Fibroblast of the aortic adventitia (primary cell): ENCODE data around the gene ST3GAL3. TPM values are rescaled to one million over a fixed set of nuclear protein-coding genes. Genes with fewer than 3 reads are reported as not detected.
A peak's percentile ranks its signal among the peaks of the same experiment; 100 is the strongest.
"Not testable (repeated sequence)": the region's sequence is repeated elsewhere in the genome, so short reads cannot be mapped to it uniquely, and the experiment has no call there.

Source experiments
- DNase-seq: peaks from one replicate; pipeline ENCODE4 v3.0.0-alpha.2; 2010; ENCODE audit warnings: low read depth
- H3K4me3 ChIP-seq: 2 replicates; pipeline ENCODE4 v1.5.1; 2011; ENCODE audit warnings: low read depth, mild to moderate bottlenecking, control low read depth, low read length, moderate library complexity
- CTCF ChIP-seq: IDR thresholded peaks from 2 replicates; pipeline ENCODE4 v1.5.1; 2011; ENCODE audit warnings: mild to moderate bottlenecking, low read length, control low read depth, inconsistent platforms; ENCODE audit not compliant: insufficient read depth
- total RNA-seq: library from RNA; depleted of rRNA; stranded (reverse); fragments of >200 nt; gene quantifications from 2 replicates; pipeline ENCODE4 v1.2.3, GENCODE V29; 2012; ENCODE audit warnings: low replicate concordance

ST3GAL3 gene
- total RNA-seq, 1 donor: 24.0 TPM

DNA sequence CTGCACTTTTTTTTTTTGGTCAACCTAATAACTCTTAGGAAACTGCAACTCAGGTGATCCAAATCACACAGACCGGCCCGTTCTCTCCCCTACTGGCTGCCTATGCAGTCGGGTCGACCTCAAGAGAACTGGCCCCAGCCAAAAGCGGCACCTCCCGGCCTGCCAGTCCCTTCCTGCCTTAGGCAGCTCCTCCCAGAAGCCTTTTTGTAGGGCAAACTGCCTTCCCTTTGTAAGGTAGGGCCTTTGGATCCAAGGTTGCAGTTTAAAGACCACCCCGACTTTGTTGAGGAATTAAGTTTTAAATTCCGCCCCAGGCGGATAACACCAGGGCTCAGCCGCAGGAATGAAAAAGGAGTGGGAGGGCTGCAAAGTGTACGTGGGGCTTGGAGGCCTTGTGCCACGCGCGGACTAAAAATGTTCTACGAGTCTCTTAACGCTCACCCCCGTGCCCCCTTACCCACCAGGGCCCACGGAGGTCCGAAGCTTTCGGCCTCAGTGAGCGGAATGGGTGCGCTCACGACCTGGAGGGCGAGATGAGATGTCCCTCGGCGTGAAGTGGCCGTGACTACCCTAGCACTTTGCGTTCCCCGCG lies 642 bp upstream of the ST3GAL3 start:
- DNase-seq: peak; percentile 26
- H3K4me3 ChIP-seq: peak overlapping the region; percentile 86
- no peak for TF ChIP-seq CTCF

DNA sequence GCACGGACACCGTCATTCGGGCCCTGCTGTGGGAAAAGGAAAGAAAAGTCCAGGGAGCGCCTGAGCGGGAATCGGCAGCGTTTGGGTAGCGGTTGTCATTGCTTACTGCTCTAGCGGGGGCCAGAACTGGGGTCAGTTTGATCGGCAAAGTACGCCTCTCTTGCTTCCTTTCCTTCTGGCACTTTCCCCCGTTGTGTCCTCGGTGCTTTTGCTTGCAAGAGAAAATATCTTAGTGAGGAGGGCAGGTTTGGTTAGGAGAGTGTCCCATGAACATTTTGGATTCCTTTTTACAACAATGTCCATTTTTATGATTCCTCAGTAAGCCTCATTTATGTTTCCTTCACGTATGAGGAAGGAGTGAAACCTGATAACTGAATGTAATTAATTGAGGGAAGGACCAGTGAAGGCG lies 670 bp downstream of the ST3GAL3 start:
- DNase-seq: peak; percentile 54
- no peak for TF ChIP-seq CTCF
- peak overlapping the region; percentile 84 for H3K4me3 ChIP-seq

DNA sequence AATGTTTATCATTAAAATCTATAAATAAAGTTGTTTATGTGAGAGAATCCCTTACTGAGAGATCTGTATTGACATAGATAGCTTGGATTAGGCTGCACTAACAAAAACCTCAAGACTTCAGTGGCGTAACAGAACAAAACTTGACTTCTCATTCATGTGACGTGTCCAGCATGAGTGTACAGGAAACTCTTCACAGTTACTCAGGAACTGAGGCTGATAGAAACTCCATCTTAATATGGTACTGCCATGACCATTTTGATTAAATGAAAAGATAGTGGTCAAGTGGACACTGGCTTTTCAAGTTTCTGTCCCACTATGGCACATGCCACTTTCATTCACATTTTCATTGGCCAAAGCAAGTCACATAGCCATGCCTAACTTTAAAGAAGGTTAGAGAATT lies 3.7 kb downstream of the ST3GAL3 start:
- no peak for TF ChIP-seq CTCF
- peak; percentile 60 for DNase-seq
- no peak overlapping the region for H3K4me3 ChIP-seq

DNA sequence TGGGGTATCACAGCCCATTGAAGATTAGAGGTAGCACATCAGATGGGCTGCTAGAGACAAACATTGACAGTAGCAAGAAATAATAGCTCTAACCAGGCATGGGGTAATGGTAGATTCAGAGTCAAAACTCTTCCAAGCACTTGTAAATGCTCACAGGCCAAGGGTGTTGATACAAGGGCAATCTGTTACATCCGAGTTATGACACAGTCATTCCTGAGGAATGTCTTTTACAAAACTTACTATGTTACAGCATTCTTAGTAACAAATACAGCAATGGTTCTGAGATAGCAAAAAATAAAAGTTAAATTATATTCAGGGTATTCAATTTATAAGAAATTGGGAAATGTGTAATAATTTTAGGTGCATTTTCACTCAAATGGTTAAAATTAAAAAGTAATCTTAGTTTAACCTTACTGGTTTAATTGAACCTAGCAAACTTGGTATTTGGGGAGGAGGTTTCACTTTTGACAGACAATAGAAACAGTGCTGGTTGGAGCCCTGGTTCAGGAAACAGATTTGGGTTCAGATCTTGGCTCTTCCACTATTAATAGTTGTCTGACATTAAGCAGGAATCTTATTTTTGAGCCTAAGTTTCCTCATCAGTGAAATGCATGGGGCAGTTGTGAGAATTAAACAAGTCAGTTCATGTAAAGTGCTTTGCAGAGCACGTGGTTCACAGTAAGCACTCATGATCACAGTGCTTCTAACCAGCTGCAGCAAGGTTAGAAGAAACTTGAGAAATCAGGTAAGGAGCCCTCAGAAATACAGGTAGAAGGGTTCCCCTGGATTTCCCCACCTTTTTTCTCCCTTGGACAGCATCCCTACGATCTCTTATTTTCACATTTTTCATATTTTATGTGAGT lies 4.4 kb downstream of the ST3GAL3 start:
- no peak overlapping the region for H3K4me3 ChIP-seq
- peak; percentile 88 for DNase-seq
- no peak for TF ChIP-seq CTCF

DNA sequence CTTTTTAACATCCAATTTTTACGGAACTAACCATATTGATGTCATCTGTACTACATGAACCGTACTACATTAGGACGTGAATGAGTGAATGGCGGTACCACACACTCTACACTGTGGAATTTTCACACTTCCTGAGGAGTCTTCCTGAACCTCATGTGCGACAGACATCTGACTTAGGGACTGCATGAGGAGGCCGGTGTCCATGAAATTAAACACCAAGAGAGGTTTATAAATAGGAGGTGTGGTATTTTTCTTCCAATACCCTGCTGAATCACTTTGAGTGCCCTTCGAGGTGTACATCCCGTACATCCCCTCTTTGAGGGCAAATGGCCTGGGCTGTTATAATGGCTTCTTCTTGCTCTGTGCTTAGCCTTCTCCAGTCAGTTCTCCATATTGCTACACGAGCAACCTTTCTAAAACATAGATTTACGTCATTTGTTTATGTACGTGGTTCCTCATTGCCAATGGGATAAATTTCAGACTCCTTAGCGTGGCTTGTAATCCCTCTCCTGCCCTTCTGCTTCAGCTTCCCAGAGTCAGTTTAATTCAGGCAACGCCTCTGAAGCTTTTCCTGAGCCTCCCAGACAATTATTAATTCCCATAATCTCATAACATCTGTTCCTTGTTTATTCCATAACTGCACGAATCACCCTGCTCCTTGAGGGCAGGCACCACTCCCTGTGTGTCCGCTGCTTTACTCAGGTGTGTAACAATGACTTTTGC lies 9.4 kb downstream of the ST3GAL3 start:
- DNase-seq: no peak
- H3K4me3 ChIP-seq: no peak overlapping the region
- TF ChIP-seq CTCF: no peak

GRCh38 chr1:43719063-43719462 lies 11.7 kb downstream of the ST3GAL3 start:
- no peak for TF ChIP-seq CTCF
- peak; percentile 81 for DNase-seq
- no peak overlapping the region for H3K4me3 ChIP-seq

GRCh38 chr1:43719670-43720419 lies 12.5 kb downstream of the ST3GAL3 start:
- peak; percentile 46 for DNase-seq

More at GRCh38 chr1:43719670-43720419, 12.5 kb downstream of the ST3GAL3 start:
- H3K4me3 ChIP-seq: not testable (repeated sequence)
